HFF-Myc (cell line): ENCODE measurements around the gene NOL8.

Experiments used
- DNase-seq: peaks from one replicate; pipeline ENCODE4 v3.0.0-alpha.2; 2011; ENCODE audit warnings: low read depth; ENCODE audit errors: extremely low read depth
- H3K4me3 ChIP-seq: replicated peaks from 2 replicates; pipeline ENCODE4 v1.5.1; 2011; ENCODE audit warnings: low read depth, mild to moderate bottlenecking, control low read depth, low read length
- CTCF ChIP-seq: IDR thresholded peaks from 2 replicates; pipeline ENCODE4 v1.5.1; 2012; ENCODE audit warnings: mild to moderate bottlenecking, low read depth, low read length, control low read depth; ENCODE audit errors: missing control alignments

The NOL8 gene

DNA sequence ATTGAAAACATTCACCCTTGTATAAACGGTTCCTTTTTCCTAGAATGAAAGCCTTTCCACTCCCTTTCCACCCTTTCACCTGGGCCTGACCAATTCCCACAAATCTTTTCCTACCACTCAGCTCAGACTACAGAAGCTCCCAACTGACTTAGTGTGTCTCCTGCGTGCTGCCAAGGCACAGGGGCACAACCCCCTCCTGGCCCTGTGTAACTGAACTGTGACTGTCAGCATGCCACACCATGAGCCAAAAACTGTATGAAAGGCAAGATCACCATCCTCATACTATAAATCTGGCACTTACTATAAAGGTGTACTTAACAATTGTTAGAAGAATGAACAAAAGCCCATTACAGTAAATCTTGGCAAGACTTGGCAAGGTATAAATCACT, 11.5 kb downstream of the NOL8 start:
- TF ChIP-seq CTCF: no peak
- no peak overlapping the region for H3K4me3 ChIP-seq
- DNase-seq: no peak

GRCh38 chr9:92312887-92313623, 12.1 kb downstream of the NOL8 start:
- no peak for TF ChIP-seq CTCF
- no peak for DNase-seq
- no peak overlapping the region for H3K4me3 ChIP-seq

DNA sequence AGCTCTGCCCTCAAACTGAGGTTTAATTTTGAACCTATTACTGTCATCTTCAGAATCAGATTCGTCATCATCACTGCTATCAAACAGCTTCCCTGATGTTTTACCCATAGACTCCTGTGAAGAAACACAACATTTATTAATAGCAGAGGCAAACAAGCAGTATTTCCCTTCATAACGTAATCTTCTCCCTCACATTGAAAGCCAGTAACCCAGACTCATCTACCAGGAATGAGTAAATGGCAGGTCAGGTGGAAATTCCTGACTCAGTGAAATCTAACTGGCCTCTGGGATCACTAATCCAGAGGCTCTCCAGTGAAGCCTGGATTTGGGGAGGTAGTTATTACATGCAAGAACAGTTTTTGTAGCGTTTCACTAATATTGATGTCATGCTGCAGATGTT, 14.6 kb downstream of the NOL8 start:
- no peak for DNase-seq
- no peak for TF ChIP-seq CTCF
- H3K4me3 ChIP-seq: no peak overlapping the region

- DNase-seq: no peak
- no peak for TF ChIP-seq CTCF
- H3K4me3 ChIP-seq: no peak overlapping the region
These were observed 16.3 kb downstream of the NOL8 start for GRCh38 chr9:92308893-92309292.

GRCh38 chr9:92300936-92301335, 24.2 kb downstream of the NOL8 start:
- TF ChIP-seq CTCF: no peak
- DNase-seq: no peak
- H3K4me3 ChIP-seq: no peak overlapping the region

DNA sequence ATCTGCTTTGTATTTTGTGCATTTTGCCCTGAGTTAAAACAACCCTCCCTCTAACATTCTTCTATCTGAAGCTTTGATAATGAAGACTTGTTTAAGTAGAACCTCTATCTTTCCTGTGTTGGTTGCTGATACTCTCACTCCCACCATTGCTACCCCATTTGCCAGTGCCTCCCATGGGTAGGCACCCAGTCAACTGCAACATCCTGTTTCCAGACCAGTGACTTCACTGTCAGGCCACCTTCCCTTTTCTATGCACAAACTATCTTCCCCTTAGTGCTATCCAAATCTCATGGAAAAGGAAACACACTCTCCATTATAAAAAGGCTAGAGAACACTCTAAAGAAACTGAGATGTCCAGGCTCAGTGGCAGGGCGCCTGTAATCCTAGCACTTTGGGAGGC, 26.0 kb downstream of the NOL8 start:
- H3K4me3 ChIP-seq: no peak overlapping the region
- no peak for DNase-seq
- TF ChIP-seq CTCF: no peak

GRCh38 chr9:92298036-92298435, 27.1 kb downstream of the NOL8 start:
- no peak overlapping the region for H3K4me3 ChIP-seq
- no peak for TF ChIP-seq CTCF
- no peak for DNase-seq
